T-helper 2 cell treated with Interferon-gamma antibody and Interleukin-4, amounts not matched to agents 100 ng/mL and 5 ng/mL, for 36 hours (primary cell): ENCODE measurements around the gene DDX28. TPM values are rescaled to one million over a fixed set of nuclear protein-coding genes. Genes with fewer than 3 reads are reported as not detected.
"Not testable (repeated sequence)": the region's sequence is repeated elsewhere in the genome, so short reads cannot be mapped to it uniquely, and the experiment has no call there.

Experiments used
- intact Hi-C: fragments of 100-400 bp; cut with micrococcal nuclease; formaldehyde crosslinking; loops from one replicate; pipeline ENCODE4 v1.15.1; 2023
- total RNA-seq: library from RNA; stranded (reverse); gene quantifications from 2 replicates; pipeline ENCODE4 v1.2.3, GENCODE V29; 2022

The DDX28 gene
- total RNA-seq, 1 donor from 2014 or later: 16.5 TPM

DNA sequence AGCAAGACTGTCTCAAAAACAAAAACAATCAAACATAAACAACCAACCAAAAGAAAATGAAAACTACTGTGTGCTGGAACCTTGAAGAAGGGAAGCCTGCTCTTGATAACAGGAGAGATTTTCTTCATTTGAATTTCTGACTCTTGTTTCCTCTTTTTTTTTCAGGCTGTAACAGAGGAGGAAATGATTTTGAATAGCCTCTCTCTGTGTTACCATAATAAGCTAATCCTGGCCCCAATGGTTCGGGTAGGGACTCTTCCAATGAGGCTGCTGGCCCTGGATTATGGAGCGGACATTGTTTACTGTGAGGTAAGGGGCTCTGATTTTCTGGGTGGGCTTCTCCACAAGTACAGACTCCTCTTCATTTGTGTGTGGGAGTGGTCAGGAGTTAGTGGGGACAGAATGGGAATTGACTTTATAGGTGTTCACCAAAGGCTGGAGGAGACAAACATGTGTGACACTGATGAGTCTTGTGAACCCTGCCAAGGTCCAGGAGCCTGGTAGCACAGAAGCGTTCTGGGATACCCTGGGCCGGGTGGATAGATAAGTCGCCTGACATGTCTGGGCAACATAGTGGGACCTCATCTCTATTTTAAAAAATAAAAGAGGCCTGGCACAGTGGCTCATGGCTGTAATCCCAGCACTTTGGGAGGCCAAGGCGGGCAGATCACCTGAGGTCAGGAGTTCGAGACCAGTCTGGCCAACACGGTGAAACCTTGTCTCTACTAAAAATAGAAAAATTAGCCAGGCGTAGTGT lies 15.0 kb upstream of the DDX28 start:
- intact Hi-C loops: no loop called here

- intact Hi-C loops: no loop called here
Measured at GRCh38 chr16:68035227-68035626, 12.2 kb upstream of the DDX28 start.

DNA sequence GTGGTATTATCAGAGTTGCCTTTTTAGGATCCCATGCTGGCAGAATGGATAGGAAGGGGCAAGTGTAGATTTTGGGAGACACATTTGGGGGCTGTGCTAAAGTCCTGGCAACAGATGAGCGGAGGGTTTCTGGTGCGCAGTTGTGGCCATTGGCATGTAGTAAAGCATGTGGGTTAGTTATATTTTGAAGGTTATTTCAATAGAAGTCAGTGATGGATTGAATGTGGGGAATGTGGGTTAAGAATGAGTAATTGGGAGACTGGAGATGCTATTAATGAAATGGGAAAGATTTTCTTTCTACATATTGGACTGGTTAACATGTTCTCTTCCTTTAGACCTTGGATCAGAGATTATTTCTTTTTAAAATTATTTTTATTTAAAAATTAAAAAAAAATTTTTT lies 10.1 kb upstream of the DDX28 start:
- intact Hi-C loops: no loop called here

DNA sequence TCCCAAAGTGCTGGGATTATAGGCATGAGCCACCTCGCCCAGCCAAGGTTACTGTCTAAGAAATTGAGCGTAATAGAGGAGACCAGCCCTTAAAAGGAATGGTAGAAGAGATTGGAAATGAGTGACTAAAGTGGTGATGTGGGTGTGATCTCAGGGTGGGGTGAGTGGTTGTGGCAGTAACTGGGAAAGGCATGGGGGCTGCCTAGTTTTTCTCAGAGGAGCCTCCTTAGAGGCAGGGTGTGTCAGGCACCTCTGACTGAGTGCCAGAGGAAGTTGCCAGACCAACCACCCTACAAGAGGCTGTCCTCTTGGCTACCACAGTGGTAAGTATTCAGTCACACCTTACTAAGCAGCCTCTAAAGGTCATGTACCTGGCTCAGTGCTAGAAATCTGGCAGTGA lies 8.9 kb upstream of the DDX28 start:
- intact Hi-C loops: no loop called here

DNA sequence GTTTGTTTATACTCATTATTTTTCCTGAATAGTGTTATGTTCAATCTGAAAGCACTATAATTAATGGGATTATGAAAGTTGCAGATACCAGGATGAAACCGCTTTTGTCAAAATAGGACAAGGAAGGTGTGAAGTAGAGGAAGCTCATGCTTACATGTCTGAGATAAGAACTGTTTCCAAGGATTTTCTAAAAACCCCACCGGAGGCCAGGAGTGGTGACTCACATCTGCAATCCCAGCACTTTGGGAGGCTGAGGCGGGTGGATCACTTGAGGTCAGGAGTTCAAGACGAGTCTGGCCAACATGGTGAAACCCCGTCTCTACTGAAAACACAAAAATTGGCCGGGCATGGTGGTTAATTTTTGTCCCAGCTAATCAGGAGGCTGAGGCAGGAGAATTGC lies 7.1 kb upstream of the DDX28 start:
- intact Hi-C loops: not testable (repeated sequence)

DNA sequence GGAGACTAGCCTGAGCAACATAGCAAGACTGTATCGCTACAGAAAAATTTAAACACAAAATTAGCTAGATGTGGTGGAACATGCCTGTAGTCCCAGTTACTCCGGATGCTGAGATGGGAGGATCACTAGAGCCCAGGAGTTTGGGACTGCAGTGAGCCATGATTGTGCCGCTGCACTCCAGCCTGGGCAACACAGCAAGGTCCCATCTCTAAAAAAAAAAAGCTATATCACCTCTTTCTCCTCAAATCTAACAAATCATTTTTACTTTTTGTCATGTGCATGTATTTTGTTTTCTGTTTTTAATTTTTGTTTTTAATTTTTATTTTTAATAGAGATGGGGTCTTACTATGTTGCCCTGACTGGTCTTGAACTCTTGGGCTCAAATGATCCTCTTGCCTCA lies 6.0 kb upstream of the DDX28 start:
- intact Hi-C loops: no loop called here

DNA sequence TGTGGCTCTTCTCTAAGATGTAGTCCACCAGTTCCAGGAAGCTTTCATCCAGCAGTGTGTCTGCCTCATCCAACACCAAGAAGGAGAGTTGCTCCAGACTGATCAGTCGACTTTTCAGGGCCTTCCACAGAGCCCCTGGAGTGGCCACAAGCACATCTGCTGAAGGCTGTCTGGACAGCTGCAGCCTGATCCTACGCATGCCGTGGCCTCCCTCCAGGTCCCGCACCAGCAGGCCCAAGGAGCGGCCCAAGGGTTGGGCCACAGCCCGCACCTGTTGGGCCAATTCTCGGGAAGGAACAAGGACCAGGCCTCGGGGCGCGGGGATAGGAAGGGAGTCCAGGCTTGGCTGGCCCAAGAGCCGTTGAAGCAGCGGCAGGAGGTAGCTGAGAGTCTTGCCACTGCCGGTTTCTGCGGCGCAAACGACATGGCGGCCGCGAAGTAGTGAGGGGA lies 729 bp downstream of the DDX28 start:
- intact Hi-C loops: loop anchor here (2.0 to 5.0 kb wide), 3 partner anchors 40 to 356 kb away; partner anchors contain the start of genes C16orf86, DPEP3, ENKD1 and SLC12A4

- intact Hi-C loops: loop anchor here (5.0 kb wide), 1 partner anchor 39 kb away; the partner anchor contains the start of gene DPEP3
Measured at GRCh38 chr16:68021490-68021889, 1.5 kb downstream of the DDX28 start.

- intact Hi-C loops: no loop called here
Measured at GRCh38 chr16:68019167-68019680, 3.8 kb downstream of the DDX28 start.

DNA sequence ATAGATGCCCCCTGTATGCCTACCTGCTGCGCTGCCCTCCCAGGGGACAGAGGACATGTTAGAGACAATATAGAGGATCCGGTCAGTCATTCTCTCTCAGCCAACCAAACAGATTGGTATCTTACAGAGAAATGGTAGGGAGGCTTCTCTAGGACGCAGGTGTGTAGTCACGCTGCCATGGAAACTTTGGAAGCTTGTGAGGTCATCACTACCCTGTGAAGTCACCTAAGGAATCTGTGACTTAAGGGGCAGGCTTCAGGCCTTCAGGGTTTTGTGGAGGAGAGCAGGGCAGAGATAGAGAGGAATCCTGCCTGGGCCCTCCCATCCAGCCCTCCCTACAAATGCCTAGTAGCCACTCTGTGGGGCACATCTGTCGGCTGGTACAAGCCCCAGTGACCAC lies 7.4 kb downstream of the DDX28 start, which contains the start of gene DPEP2NB:
TSS of gene DPEP2NB (minus strand) at position 231 of the 400 bp plus-strand sequence. CDS start at position 90, 141 bp downstream.
- intact Hi-C loops: no loop called here

DNA sequence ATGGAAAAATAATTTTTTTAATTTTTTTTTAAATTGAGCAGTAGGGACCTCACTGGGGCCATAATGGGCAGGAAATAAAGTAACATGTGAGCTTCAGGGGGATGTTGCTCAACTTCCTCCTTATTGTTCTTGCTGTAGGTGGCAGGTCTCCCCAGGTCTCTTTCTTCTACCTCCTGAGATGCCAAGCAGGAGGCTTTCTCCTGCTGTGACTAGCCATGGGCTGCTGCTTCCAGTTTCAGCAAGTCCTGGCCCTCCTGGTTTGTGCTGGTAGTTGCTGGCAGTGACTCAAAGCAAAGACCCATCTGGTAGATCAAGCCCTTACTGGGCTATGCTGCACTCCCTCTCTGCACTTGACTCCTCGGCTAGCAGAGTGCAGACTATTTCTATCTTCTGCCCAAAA lies 9.6 kb downstream of the DDX28 start:
- intact Hi-C loops: no loop called here

- intact Hi-C loops: not testable (repeated sequence)
Measured at GRCh38 chr16:68009872-68010271, 13.2 kb downstream of the DDX28 start.

- intact Hi-C loops: no loop called here
Measured at GRCh38 chr16:68009157-68009735, 13.8 kb downstream of the DDX28 start.

DNA sequence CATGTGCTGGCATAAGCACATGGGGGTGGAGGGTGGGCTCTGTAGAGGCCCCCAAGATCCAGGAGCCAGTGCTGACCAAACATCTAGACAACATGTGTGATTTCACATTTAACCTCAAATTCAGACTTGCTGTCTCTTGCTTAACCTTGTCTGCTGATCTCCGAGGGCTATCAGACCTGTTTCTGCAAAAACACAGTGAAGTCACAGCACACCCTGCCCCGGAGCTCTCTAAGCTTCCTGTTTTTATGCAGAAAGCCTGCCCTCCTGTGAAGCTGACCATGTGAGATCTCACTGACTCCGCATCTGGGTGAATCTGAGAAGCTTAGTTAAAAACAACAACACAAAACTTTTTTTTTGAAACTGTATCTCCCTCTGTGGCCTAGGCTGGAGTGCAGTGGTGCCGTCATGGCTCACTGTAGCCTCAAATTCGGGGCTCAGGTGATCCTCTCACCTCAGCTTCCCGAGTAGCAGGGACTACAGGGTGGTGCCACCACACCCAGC lies 17.2 kb downstream of the DDX28 start:
- intact Hi-C loops: no loop called here

DNA sequence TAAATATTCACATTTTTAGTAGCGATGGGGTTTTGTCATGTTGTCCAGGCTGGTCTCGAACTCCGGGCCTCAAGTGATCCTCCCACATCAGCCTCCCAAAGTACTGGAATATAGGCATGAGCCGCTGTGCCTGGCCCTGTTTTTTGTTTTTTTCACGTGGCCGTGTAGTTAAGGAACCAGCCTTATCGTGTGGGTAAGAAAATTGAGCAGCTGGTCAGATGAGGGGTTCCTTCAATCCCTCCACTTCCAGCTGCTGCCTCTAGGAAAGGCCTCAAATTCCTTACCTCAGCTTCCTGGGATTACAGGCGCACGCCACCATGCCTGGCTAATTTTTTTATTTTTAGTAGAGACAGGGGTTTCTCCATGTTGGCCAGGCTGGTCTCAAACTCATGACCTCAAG lies 17.8 kb downstream of the DDX28 start:
- intact Hi-C loops: no loop called here

- intact Hi-C loops: no loop called here
Measured at GRCh38 chr16:68003031-68003430, 20.0 kb downstream of the DDX28 start.

- intact Hi-C loops: no loop called here
Measured at GRCh38 chr16:68000450-68000849, 22.6 kb downstream of the DDX28 start.

- intact Hi-C loops: loop anchor here (10.0 kb wide), 1 partner anchor 1135 kb away; the partner anchor contains the start of genes CHTF8 and UTP4
Measured at GRCh38 chr16:67999985-68000384, 23.0 kb downstream of the DDX28 start.

DNA sequence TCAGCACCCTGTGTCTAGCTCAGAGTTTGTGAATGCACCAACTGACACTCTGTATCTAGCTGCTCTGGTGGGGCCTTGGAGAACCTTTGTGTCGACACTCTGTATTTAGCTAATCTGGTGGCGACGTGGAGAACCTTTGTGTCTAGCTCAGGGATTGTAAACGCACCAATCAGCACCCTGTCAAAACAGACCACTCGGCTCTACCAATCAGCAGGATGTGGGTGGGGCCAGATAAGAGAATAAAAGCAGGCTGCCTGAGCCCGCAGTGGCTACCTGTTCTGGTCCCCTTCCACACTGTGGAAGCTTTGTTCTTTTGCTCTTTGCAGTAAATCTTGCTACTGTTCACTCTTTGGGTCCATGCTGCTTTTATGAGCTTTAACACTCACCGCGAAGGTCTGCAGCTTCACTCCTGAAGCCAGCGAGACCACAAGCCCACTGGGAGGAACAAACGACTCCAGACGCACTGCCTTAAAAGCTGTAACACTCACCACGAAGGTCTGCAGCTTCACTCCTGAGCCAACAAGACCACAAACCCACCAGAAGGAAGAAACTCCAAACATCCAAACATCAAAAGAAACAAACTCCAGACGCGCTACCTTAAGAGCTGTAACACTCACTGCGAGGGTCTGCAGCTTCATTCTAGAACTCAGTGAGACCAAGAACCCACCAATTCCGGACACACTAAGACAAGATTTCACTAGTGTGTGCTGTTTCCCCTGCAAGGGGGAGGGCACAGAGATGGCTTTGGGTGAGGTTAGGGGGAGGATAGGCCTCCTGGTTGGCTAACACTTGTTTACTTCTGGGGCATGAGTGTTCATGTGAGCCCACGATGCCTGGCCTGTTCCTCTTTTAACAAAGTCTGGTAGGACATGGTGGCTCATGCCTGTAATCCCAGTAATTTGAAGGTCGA lies 24.0 kb downstream of the DDX28 start, which contains the start of gene DPEP2:
TSS of gene DPEP2 (minus strand) at position 706 of the 910 bp plus-strand sequence. CDS start 6,272 bp downstream, outside the sequence.
- intact Hi-C loops: loop anchor here (10.0 kb wide), 1 partner anchor 1136 kb away; the partner anchor contains the start of genes CHTF8 and UTP4

GRCh38 chr16:67998231-67998778 lies 24.7 kb downstream of the DDX28 start:
- intact Hi-C loops: loop anchor here (10.0 kb wide), 1 partner anchor 1136 kb away; the partner anchor contains the start of genes CHTF8 and UTP4
